Neural cell (in vitro differentiated cells): ENCODE data around the gene CAMSAP2.

Source experiments
- POLR2AphosphoS5 ChIP-seq: IDR thresholded peaks from 2 replicates; pipeline ENCODE4 v1.6.1; 2012
- TF ChIP-seq, protein P1 (sequence below): fragments of 450-650 bp; IDR thresholded peaks from 2 replicates; pipeline ENCODE4 v1.5.1; 2014; ENCODE audit warnings: antibody characterized with exemption, mild to moderate bottlenecking, moderate library complexity; ENCODE audit not compliant: poor library complexity, severe bottlenecking
- TF ChIP-seq, protein P2 (sequence below): IDR thresholded peaks from 2 replicates; pipeline ENCODE4 v1.6.1; 2012; ENCODE audit warnings: borderline replicate concordance

DNA sequence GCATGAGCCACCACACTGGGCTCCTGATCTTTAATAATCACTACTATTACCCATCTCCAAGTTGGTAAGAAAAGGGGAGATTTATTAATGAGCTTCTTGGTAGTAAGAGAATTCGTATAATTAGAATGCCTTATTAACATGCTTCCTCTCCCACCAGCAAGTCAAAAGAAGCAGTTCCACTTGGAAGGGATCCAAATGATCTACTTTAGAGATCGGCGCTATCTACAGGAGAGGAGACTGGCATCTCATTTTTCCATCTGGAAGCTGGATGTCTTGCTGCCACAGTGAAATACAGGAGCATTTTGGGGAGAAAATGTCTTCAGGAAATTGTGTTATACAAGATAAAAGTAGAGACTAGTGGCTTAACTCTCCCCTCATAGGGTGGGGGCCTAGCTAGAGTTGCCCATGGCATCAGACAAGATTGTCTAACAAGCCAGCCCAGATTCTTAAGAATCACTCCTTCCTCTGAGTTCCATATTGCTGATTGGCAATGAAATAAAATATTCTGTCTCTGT is 33.6 kb upstream of the CAMSAP2 start:
- TF ChIP-seq, protein P1, sequence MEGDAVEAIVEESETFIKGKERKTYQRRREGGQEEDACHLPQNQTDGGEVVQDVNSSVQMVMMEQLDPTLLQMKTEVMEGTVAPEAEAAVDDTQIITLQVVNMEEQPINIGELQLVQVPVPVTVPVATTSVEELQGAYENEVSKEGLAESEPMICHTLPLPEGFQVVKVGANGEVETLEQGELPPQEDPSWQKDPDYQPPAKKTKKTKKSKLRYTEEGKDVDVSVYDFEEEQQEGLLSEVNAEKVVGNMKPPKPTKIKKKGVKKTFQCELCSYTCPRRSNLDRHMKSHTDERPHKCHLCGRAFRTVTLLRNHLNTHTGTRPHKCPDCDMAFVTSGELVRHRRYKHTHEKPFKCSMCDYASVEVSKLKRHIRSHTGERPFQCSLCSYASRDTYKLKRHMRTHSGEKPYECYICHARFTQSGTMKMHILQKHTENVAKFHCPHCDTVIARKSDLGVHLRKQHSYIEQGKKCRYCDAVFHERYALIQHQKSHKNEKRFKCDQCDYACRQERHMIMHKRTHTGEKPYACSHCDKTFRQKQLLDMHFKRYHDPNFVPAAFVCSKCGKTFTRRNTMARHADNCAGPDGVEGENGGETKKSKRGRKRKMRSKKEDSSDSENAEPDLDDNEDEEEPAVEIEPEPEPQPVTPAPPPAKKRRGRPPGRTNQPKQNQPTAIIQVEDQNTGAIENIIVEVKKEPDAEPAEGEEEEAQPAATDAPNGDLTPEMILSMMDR = no peak
- TF ChIP-seq, protein P2, sequence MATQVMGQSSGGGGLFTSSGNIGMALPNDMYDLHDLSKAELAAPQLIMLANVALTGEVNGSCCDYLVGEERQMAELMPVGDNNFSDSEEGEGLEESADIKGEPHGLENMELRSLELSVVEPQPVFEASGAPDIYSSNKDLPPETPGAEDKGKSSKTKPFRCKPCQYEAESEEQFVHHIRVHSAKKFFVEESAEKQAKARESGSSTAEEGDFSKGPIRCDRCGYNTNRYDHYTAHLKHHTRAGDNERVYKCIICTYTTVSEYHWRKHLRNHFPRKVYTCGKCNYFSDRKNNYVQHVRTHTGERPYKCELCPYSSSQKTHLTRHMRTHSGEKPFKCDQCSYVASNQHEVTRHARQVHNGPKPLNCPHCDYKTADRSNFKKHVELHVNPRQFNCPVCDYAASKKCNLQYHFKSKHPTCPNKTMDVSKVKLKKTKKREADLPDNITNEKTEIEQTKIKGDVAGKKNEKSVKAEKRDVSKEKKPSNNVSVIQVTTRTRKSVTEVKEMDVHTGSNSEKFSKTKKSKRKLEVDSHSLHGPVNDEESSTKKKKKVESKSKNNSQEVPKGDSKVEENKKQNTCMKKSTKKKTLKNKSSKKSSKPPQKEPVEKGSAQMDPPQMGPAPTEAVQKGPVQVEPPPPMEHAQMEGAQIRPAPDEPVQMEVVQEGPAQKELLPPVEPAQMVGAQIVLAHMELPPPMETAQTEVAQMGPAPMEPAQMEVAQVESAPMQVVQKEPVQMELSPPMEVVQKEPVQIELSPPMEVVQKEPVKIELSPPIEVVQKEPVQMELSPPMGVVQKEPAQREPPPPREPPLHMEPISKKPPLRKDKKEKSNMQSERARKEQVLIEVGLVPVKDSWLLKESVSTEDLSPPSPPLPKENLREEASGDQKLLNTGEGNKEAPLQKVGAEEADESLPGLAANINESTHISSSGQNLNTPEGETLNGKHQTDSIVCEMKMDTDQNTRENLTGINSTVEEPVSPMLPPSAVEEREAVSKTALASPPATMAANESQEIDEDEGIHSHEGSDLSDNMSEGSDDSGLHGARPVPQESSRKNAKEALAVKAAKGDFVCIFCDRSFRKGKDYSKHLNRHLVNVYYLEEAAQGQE = no peak
- no peak for TF ChIP-seq POLR2AphosphoS5
